ENCODE measurements around the gene SLC22A5. TPM values are rescaled to one million over a fixed set of nuclear protein-coding genes. Genes with fewer than 3 reads are reported as not detected.

SLC22A5 gene
- total and polyA plus RNA-seq, 9 of the 15 experiments (the other 6 are each of a cell fraction or from before 2014, with no cell fraction given) = 3.0 to 16.6 (median 8.3) TPM

DNA sequence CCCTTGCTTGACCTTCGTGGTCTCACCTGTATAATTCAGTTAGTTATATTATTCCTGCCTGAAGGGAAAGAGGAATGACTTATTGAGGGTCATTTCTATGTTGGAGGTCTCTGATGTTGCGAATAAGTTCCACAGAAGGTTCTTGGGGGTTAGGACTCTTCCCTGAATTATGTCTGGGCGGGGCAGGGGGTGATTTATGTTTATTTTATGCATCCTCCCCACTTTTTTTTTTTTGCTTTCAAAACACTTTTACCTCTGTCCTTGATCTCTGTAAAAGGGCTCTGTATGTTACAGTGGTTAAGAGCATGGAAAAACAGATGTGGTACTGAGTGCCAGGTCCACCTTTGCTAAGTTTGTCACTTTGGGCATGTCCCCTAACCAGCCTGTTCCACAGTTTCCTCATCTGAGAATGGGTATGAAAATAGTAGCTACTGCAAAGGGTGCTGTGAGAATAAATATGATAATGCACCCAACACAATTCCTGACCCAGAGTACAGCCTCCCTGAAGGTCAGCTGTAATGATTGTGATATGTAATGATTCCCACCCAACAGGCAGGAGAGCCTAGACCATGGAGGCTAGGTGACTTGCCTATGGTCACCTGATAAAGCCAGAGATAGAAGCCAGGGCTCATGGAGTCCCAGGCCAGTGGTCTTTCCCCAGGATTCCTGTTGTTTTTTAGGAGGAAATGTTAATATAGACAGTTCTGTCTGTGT, 54.8 kb downstream of the SLC22A5 start (continued):
- TF ChIP-seq, protein P1, sequence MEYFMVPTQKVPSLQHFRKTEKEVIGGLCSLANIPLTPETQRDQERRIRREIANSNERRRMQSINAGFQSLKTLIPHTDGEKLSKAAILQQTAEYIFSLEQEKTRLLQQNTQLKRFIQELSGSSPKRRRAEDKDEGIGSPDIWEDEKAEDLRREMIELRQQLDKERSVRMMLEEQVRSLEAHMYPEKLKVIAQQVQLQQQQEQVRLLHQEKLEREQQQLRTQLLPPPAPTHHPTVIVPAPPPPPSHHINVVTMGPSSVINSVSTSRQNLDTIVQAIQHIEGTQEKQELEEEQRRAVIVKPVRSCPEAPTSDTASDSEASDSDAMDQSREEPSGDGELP (CRISPR knock-in tag; IDR thresholded peaks at IDR 0.05; ENCODE audit: borderline replicate concordance) = peak; percentile 21; the same call in 1 of the 2 replicates
- no peak for TF ChIP-seq PPARD (CRISPR knock-in tag; IDR thresholded peaks at IDR 0.05)
- 0 out of 2 replicates have a peak, but pooled peaks have one; percentile 7 for TF ChIP-seq CBFA2T2 (conservative IDR thresholded peaks at IDR 0.05)
- TF ChIP-seq, protein P2, sequence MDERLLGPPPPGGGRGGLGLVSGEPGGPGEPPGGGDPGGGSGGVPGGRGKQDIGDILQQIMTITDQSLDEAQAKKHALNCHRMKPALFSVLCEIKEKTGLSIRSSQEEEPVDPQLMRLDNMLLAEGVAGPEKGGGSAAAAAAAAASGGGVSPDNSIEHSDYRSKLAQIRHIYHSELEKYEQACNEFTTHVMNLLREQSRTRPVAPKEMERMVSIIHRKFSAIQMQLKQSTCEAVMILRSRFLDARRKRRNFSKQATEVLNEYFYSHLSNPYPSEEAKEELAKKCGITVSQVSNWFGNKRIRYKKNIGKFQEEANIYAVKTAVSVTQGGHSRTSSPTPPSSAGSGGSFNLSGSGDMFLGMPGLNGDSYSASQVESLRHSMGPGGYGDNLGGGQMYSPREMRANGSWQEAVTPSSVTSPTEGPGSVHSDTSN (CRISPR knock-in tag; IDR thresholded peaks at IDR 0.05; ENCODE audit: low read depth) = no peak
- TF ChIP-seq, protein P2 (tag; conservative IDR thresholded peaks at IDR 0.05; ENCODE audit: low read depth) = peak; percentile 75
- no peak for TF ChIP-seq ASH1L (IDR thresholded peaks at IDR 0.05; ENCODE audit: borderline replicate concordance, low read depth, partially characterized antibody)
- TF ChIP-seq, protein P3, sequence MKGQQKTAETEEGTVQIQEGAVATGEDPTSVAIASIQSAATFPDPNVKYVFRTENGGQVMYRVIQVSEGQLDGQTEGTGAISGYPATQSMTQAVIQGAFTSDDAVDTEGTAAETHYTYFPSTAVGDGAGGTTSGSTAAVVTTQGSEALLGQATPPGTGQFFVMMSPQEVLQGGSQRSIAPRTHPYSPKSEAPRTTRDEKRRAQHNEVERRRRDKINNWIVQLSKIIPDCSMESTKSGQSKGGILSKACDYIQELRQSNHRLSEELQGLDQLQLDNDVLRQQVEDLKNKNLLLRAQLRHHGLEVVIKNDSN (CRISPR knock-in tag; IDR thresholded peaks at IDR 0.05) = peak; percentile 44; the same call in 1 of the 2 replicates
- TF ChIP-seq, protein P4, sequence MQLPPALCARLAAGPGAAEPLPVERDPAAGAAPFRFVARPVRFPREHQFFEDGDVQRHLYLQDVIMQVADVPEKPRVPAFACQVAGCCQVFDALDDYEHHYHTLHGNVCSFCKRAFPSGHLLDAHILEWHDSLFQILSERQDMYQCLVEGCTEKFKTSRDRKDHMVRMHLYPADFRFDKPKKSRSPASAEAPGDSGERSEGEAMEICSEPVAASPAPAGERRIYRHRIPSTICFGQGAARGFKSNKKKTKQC (CRISPR knock-in tag; IDR thresholded peaks at IDR 0.05) = no peak
- TF ChIP-seq RBM15 (IDR thresholded peaks at IDR 0.05; ENCODE audit: insufficient read depth, low read length) = no peak
- no peak for TF ChIP-seq SP1 (CRISPR knock-in tag; IDR thresholded peaks at IDR 0.05)
- TF ChIP-seq MEIS2 (IDR thresholded peaks at IDR 0.05; ENCODE audit: partially characterized antibody) = peak; percentile 70
- TF ChIP-seq, protein P5, sequence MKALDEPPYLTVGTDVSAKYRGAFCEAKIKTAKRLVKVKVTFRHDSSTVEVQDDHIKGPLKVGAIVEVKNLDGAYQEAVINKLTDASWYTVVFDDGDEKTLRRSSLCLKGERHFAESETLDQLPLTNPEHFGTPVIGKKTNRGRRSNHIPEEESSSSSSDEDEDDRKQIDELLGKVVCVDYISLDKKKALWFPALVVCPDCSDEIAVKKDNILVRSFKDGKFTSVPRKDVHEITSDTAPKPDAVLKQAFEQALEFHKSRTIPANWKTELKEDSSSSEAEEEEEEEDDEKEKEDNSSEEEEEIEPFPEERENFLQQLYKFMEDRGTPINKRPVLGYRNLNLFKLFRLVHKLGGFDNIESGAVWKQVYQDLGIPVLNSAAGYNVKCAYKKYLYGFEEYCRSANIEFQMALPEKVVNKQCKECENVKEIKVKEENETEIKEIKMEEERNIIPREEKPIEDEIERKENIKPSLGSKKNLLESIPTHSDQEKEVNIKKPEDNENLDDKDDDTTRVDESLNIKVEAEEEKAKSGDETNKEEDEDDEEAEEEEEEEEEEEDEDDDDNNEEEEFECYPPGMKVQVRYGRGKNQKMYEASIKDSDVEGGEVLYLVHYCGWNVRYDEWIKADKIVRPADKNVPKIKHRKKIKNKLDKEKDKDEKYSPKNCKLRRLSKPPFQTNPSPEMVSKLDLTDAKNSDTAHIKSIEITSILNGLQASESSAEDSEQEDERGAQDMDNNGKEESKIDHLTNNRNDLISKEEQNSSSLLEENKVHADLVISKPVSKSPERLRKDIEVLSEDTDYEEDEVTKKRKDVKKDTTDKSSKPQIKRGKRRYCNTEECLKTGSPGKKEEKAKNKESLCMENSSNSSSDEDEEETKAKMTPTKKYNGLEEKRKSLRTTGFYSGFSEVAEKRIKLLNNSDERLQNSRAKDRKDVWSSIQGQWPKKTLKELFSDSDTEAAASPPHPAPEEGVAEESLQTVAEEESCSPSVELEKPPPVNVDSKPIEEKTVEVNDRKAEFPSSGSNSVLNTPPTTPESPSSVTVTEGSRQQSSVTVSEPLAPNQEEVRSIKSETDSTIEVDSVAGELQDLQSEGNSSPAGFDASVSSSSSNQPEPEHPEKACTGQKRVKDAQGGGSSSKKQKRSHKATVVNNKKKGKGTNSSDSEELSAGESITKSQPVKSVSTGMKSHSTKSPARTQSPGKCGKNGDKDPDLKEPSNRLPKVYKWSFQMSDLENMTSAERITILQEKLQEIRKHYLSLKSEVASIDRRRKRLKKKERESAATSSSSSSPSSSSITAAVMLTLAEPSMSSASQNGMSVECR (CRISPR knock-in tag; IDR thresholded peaks at IDR 0.05) = 0 out of 2 replicates have a peak, but pooled peaks have one; percentile 35
- TF ChIP-seq DDX20 (tag; IDR thresholded peaks at IDR 0.05; ENCODE audit: low read depth) = 0 out of 2 replicates have a peak, but pooled peaks have one; percentile 16
- 0 out of 2 replicates have a peak, but pooled peaks have one; percentile 15 for TF ChIP-seq ARID1B (IDR thresholded peaks at IDR 0.05)
- no peak for TF ChIP-seq ZNF133 (CRISPR knock-in tag; IDR thresholded peaks at IDR 0.05)
